Astrocyte (in vitro differentiated cells and primary cell): ENCODE data around the gene DLD. TPM values are rescaled to one million over a fixed set of nuclear protein-coding genes. Genes with fewer than 3 reads are reported as not detected.
A peak's percentile ranks its signal among the peaks of the same experiment; 100 is the strongest.

ENCODE experiments used
- DNase-seq: peaks from one replicate; pipeline ENCODE4 v3.0.0-alpha.2; 2010; ENCODE audit warnings: low read depth
- FAIRE-seq: peaks from 2 replicates; lab custom pipeline; 2011; peaks lifted over from hg19 to GRCh38; lab: Jason Lieb, UNC
- H2AFZ ChIP-seq: 2 replicates; pipeline ENCODE4 v1.6.0; 2012; ENCODE audit warnings: low read depth, low read length, inconsistent platforms
- H3K27ac ChIP-seq: 2 replicates; pipeline ENCODE4 v1.5.1; 2011; ENCODE audit warnings: low read depth, low read length, inconsistent platforms
- H3K27me3 ChIP-seq: 2 replicates; pipeline ENCODE4 v1.6.0; 2011; ENCODE audit warnings: low read length, inconsistent platforms; ENCODE audit not compliant: insufficient read depth
- H3K36me3 ChIP-seq: 2 replicates; pipeline ENCODE4 v1.5.1; 2011; ENCODE audit warnings: low read length, inconsistent platforms; ENCODE audit not compliant: insufficient read depth
- H3K4me1 ChIP-seq: 2 replicates; pipeline ENCODE4 v1.5.1; 2011; ENCODE audit warnings: low read length, inconsistent platforms; ENCODE audit not compliant: insufficient read depth
- H3K4me2 ChIP-seq: 2 replicates; pipeline ENCODE4 v1.6.0; 2012; ENCODE audit warnings: low read length, inconsistent platforms
- H3K4me3 ChIP-seq: 2 replicates; pipeline ENCODE4 v1.5.1; 2011; ENCODE audit warnings: low read depth, mild to moderate bottlenecking, low read length, inconsistent platforms; ENCODE audit not compliant: insufficient read depth
- H3K79me2 ChIP-seq: 2 replicates; pipeline ENCODE4 v1.6.0; 2012; ENCODE audit warnings: mild to moderate bottlenecking, low read length, inconsistent platforms; ENCODE audit not compliant: insufficient read depth
- H3K9ac ChIP-seq: 2 replicates; pipeline ENCODE4 v1.6.0; 2012; ENCODE audit warnings: mild to moderate bottlenecking, low read length, inconsistent platforms
- H3K9me3 ChIP-seq: 2 replicates; pipeline ENCODE4 v1.5.1; 2012; ENCODE audit warnings: low read depth, mild to moderate bottlenecking, low read length, inconsistent platforms; ENCODE audit not compliant: insufficient read depth
- H4K20me1 ChIP-seq: 2 replicates; pipeline ENCODE4 v1.6.0; 2012; ENCODE audit warnings: low read length, inconsistent platforms; ENCODE audit not compliant: insufficient read depth
- H3K27ac Mint-ChIP-seq: one replicate; pipeline ENCODE4 v1.8.0; 2021; ENCODE audit warnings: mild to moderate bottlenecking, mixed read lengths; ENCODE audit not compliant: unreplicated experiment
- H3K27me3 Mint-ChIP-seq: one replicate; pipeline ENCODE4 v1.8.0; 2021; ENCODE audit warnings: low read depth, mixed read lengths; ENCODE audit not compliant: unreplicated experiment
- H3K36me3 Mint-ChIP-seq: one replicate; pipeline ENCODE4 v1.8.0; 2021; ENCODE audit warnings: low read depth, mixed read lengths; ENCODE audit not compliant: unreplicated experiment
- H3K4me1 Mint-ChIP-seq: one replicate; pipeline ENCODE4 v1.8.0; 2021; ENCODE audit warnings: low read depth, mixed read lengths; ENCODE audit not compliant: unreplicated experiment
- H3K4me3 Mint-ChIP-seq: one replicate; pipeline ENCODE4 v1.8.0; 2021; ENCODE audit warnings: mild to moderate bottlenecking, moderate library complexity, mixed read lengths; ENCODE audit not compliant: unreplicated experiment
- H3K9me3 Mint-ChIP-seq: one replicate; pipeline ENCODE4 v1.8.0; 2021; ENCODE audit warnings: mild to moderate bottlenecking, mixed read lengths; ENCODE audit not compliant: unreplicated experiment
- EZH2 ChIP-seq: IDR thresholded peaks from 2 replicates; pipeline ENCODE4 v1.6.1; 2012; ENCODE audit warnings: mild to moderate bottlenecking, low read length, inconsistent platforms; ENCODE audit not compliant: insufficient read depth
- total RNA-seq: library from RNA; stranded (reverse); gene quantifications from 2 replicates; pipeline ENCODE4 v1.2.1, GENCODE V29; 2021
- TF ChIP-seq, protein P1 (sequence below): IDR thresholded peaks from 2 replicates; pipeline ENCODE4 v1.5.1; 2011; ENCODE audit warnings: low read depth, mild to moderate bottlenecking, inconsistent platforms, low read length, moderate library complexity; ENCODE audit not compliant: insufficient read depth

DLD gene
- total RNA-seq, 1 donor from 2014 or later, result 73.1 TPM

DNA sequence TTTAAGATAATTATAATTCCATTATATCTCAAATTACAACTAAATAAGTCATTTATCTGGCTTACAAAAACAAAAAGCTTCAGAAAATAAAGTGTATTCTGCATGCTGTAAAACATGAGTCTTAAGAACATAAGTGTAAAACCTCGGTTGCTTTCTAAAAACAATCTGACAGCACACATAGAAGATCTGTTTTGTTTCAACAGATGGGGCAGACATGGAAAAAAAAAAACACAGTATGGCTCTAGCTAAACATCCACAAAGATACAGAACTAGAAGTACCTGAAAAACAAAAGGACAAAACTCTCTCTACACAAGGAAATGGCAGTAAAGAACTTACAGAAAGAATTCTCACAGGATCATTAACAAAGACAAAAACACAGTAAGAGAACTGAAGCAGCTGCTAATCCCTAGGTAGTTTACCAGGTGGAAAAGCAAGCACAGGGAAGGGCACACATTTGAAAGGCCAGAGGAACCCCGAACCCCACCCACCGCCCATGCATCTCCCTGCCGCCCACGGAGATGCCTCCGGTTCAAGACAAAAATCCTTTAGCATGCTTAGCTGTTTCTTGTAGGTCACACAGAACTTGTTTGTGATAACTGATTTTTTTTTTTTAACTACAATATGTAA, 42.5 kb downstream of the DLD start:
- Histone ChIP-seq H3K9ac (peak overlapping the region; percentile 6), H3K4me1 (peaks cover 39% of the 10 kb centered on the region), H3K27me3 (no peaks in the 10 kb centered on the region), H3K79me2 (peaks cover 57% of the 10 kb centered on the region), H3K36me3 (peaks cover 82% of the 10 kb centered on the region), H4K20me1 (peaks cover 29% of the 10 kb centered on the region), H3K9me3 (no peaks in the 10 kb centered on the region), H2AFZ (no peak overlapping the region), H3K4me3 (no peak overlapping the region), H3K4me2 (peak overlapping the region; percentile 16), H3K27ac (peak overlapping the region; percentile 14)
- DNase-seq, result no peak
- TF ChIP-seq, protein P1, sequence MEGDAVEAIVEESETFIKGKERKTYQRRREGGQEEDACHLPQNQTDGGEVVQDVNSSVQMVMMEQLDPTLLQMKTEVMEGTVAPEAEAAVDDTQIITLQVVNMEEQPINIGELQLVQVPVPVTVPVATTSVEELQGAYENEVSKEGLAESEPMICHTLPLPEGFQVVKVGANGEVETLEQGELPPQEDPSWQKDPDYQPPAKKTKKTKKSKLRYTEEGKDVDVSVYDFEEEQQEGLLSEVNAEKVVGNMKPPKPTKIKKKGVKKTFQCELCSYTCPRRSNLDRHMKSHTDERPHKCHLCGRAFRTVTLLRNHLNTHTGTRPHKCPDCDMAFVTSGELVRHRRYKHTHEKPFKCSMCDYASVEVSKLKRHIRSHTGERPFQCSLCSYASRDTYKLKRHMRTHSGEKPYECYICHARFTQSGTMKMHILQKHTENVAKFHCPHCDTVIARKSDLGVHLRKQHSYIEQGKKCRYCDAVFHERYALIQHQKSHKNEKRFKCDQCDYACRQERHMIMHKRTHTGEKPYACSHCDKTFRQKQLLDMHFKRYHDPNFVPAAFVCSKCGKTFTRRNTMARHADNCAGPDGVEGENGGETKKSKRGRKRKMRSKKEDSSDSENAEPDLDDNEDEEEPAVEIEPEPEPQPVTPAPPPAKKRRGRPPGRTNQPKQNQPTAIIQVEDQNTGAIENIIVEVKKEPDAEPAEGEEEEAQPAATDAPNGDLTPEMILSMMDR, result no peak
- no peak for TF ChIP-seq EZH2
- H3K36me3 Mint-ChIP-seq, result peaks cover 26% of the 10 kb centered on the region
- FAIRE-seq, result no peak
- no peak overlapping the region for H3K4me3 Mint-ChIP-seq
- no peaks in the 10 kb centered on the region for H3K9me3 Mint-ChIP-seq
- peaks cover 40% of the 10 kb centered on the region for H3K4me1 Mint-ChIP-seq
- no peaks in the 10 kb centered on the region for H3K27me3 Mint-ChIP-seq
- H3K27ac Mint-ChIP-seq, result no peak overlapping the region

DNA sequence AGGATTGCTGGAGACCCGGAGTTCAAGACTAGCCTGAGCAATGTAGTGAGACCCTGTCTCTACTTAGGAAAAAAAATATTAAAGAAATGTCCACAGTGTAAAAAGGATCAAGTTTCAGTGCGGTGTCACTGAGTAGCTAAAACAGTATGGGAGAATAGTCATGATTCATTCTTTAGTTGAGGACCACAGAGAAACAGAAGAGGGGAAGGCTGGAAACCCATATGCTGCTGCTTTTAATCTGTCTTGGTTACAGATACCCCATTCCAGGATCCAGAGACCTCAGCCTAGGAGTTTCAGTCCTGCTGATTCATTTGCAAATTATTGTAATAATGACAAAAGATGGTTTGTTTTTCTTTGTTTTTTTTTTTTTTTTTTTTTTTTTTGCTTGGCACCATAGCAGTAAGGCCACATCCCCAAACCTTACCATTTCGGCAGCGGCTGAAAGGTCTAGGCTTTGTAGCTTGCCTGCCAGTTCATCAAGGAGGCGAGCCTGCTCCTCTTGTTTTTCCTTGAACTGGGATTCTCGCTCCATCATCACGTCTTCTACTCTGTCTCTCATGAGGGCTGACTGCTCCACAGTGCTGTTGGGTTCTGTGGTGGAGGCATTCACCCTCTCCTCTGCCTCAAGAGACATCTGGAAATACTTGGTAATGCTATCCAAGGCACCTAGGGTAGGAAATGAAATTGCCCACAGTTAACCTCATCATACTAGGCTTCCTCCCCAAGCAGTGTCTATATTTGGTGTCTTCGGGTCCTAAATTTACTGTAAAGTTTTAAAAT, 44.2 kb downstream of the DLD start:
- Histone ChIP-seq H2AFZ (no peak overlapping the region), H3K27ac (peak overlapping the region; percentile 76), H3K4me1 (peaks cover 54% of the 10 kb centered on the region), H3K9ac (peak overlapping the region; percentile 34), H3K4me3 (no peak overlapping the region), H3K36me3 (peaks cover 73% of the 10 kb centered on the region), H3K27me3 (no peaks in the 10 kb centered on the region), H3K79me2 (peaks cover 54% of the 10 kb centered on the region), H3K9me3 (no peaks in the 10 kb centered on the region), H4K20me1 (peaks cover 18% of the 10 kb centered on the region), H3K4me2 (peak overlapping the region; percentile 40)
- no peaks in the 10 kb centered on the region for H3K9me3 Mint-ChIP-seq
- peak overlapping the region; percentile 93 for H3K27ac Mint-ChIP-seq
- peaks cover 22% of the 10 kb centered on the region for H3K36me3 Mint-ChIP-seq
- TF ChIP-seq, protein P1, result no peak
- no peak for TF ChIP-seq EZH2
- DNase-seq (peak; percentile 91), FAIRE-seq (no peak)
- H3K27me3 Mint-ChIP-seq, result no peaks in the 10 kb centered on the region
- H3K4me3 Mint-ChIP-seq, result no peak overlapping the region
- H3K4me1 Mint-ChIP-seq, result peaks cover 53% of the 10 kb centered on the region
